HG02943 (cell line): ENCODE measurements around the gene AKAP14.
A peak's percentile ranks its signal among the peaks of the same experiment; 100 is the strongest.
"Not testable (repeated sequence)": the region's sequence is repeated elsewhere in the genome, so short reads cannot be mapped to it uniquely, and the experiment has no call there.

Experiments
- ATAC-seq: cut with Tn5 transposase; IDR thresholded peaks from one replicate; pipeline ENCODE4 v1.9.1; 2021; ENCODE audit warnings: mild to moderate bottlenecking, low read depth, moderate library complexity; ENCODE audit not compliant: unreplicated experiment

The AKAP14 gene

GRCh38 chrX:119919835-119920585 lies 24.3 kb downstream of the AKAP14 start:
- ATAC-seq: no peak

GRCh38 chrX:119922391-119922790 lies 26.7 kb downstream of the AKAP14 start:
- not testable (repeated sequence) for ATAC-seq

DNA sequence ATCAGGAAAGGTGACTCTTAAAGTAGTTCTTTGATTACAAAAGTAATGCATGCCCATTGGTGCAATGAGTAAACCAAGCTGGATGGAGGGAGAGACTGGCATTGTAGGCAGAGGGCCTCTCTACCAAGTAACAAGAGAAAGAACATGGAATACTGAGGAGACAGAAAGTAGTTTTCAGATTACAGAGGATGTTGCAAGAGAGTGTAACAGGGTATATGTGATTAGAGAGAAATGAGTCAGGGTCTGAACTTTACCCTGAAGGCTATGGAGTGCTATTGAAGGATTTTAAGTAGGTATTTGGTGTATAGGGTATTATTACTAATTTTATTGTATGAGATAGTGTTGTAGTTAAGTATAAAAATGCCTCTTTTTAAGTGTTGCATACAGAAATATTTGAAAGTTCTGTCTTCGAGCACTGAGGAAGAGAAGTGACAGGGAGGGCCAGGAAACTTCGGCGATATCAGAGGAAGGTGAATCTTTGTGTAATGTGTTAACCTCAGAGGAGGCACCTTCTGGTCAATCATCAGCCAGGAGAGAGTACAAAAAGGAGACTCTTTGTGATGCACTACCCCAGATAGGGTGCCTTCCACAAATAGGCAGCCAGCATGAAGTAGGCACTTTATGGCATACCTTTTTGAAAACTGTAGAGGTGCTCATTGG lies 39.7 kb downstream of the AKAP14 start:
- ATAC-seq: no peak

GRCh38 chrX:119941336-119941735 lies 45.6 kb downstream of the AKAP14 start:
- ATAC-seq: no peak

DNA sequence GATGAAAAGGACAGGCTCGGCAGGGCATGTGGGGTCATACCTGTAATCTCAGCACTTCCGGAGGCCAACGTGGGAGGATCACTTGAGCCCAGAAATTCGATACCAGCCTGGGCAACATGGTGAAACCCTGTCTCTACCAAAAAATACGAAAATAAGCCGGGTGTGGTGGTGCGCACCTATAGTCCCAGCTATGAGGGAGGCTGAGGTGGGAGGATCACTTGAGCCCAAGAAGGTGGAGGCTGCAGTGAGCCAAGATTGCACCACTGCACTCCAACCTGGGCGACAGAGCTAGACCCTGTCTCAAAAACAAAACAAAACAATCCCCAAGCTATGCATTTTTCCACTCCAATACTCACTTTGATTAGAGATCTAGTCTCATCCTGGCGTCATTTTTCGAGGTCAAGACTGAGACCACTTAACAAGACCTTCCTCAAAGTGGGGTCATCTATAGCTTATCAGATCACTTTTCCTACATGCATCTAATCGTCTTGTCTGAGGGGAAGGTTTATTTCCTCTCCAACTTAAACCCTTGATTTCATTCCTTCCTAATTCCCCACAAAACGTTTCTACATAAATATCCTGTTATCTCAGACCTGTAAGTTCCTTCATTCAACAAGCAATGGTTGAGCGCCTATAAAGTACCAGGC lies 46.6 kb downstream of the AKAP14 start:
- ATAC-seq: no peak

DNA sequence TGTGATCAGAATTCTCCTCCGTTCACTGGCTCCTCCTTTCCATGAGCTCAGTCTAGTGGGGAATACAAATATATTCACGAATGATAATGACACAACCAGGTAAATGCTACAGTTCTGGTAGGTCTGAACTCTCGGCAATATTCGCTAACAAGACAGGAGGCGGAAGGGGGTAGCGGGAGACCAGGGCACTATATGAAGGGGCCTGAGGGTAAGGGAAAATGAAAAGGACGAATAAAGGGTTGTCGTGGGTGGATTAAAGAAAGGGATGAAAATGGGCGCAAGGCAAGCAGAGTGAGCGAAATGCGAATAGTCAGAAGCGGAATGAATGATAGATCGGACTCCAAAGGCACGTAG lies 47.1 kb downstream of the AKAP14 start:
- ATAC-seq: peak; percentile 18

- peak; percentile 77 for ATAC-seq
Measured at GRCh38 chrX:119943185-119943988, 47.7 kb downstream of the AKAP14 start, which contains the start of gene NKAP. Gene NKAP (minus strand): TSS chrX:119943751. CDS start chrX:119943605, 146 bp downstream.

DNA sequence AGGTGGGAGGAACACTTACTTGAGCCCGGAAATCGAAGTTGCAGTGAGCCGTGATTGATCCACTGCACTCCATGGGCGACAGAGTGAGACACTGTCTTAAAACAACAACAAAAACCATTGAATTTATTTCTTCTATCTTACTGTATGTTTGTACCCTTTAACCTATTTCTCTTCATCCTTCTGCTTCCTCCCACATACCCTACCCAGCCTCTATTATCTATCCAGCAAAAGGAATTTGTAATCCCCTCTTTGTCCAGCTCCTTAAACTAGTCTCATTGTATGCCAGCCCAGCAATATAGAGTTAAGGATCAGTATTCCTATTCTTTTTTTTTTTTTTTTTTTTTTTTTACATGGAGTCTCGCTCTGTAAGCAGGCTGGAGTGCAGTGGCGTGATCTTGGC lies 49.8 kb downstream of the AKAP14 start:
- no peak for ATAC-seq

GRCh38 chrX:119948381-119948780 lies 52.7 kb downstream of the AKAP14 start:
- ATAC-seq: no peak

- no peak for ATAC-seq
Measured at GRCh38 chrX:119954374-119954773, 58.7 kb downstream of the AKAP14 start.

DNA sequence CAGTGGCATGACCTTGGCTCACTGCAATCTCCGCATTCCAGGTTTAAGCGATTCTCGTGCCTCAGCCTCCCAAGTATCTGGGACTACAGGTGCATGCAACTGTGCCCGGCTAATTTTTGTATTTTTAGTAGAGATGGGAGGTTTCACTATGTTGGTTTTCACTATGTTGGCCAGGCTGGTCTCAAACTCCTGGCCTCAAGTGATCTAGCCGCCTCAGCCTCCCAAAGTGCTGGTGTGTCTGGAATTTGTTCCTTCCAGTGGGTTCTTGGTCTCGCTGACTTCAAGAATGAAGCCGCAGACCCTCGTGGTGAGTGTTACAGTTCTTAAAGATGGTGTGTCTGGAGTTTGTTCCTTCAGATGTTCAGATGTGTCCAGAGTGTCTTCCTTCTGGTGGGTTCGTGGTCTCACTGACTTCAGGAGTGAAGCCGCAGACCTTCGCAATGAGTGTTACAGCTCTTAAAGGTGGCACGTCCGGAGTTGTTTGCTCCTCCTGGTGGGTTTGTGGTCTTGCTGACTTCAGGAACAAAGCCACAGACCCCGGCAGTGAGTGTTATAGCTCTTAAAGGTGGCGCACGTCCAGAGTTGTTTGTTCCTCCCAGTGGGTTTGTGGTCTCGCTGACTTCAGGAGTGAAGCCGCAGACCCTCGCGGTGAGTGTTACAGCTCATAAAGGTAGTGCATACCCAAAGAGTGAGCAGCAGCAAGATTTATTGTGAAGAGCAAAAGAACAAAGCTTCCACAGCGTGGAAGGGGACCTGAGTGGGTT lies 60.3 kb downstream of the AKAP14 start:
- not testable (repeated sequence) for ATAC-seq

- ATAC-seq: no peak
Measured at GRCh38 chrX:119960625-119961024, 64.9 kb downstream of the AKAP14 start.

GRCh38 chrX:119966837-119967236 lies 71.1 kb downstream of the AKAP14 start:
- ATAC-seq: not testable (repeated sequence)
